OCI-LY1 (cell line): Measurements from ENCODE around the gene PDZK1IP1.

Experiments
- CTCF ChIP-seq: fragments of 200-600 bp; sonication (generic), shearing (Covaris generic); IDR thresholded peaks from 2 replicates; pipeline ENCODE4 v1.5.1; 2017; ENCODE audit warnings: mild to moderate bottlenecking, antibody characterized with exemption, low read length, moderate library complexity, mixed read lengths
- EZH2 ChIP-seq: fragments of 200-600 bp; sonication (generic), shearing (Covaris generic); IDR thresholded peaks from 2 replicates; pipeline ENCODE4 v1.8.0; 2017; ENCODE audit warnings: borderline replicate concordance, mixed run types, mild to moderate bottlenecking, antibody characterized with exemption, low read length, moderate library complexity, mixed read lengths

GRCh38 chr1:47191940-47192457, 2.2 kb upstream of the PDZK1IP1 start:
- no peak for TF ChIP-seq CTCF
- TF ChIP-seq EZH2, result no peak
